PC-9 (cell line): ENCODE results near the gene PLA2G4C. TPM values are rescaled to one million over a fixed set of nuclear protein-coding genes. Genes with fewer than 3 reads are reported as not detected.

Experiments used
- BruUV-seq: library from RNA; stranded (reverse); fragments of 400-500 nt; replicated peaks from 2 replicates; lab custom pipeline; 2021; lab: Mats Ljungman, UMichigan
- CTCF ChIA-PET: fragments of 300-600 bp; sonication (Branson Sonifier 250); formaldehyde crosslinking; loops from one replicate; lab custom pipeline; 2022; ENCODE audit warnings: antibody characterized with exemption; lab: Charles Lee
- POLR2A ChIA-PET: fragments of 300-600 bp; sonication (Branson Sonifier 250); formaldehyde crosslinking; loops from one replicate; lab custom pipeline; 2022; ENCODE audit warnings: antibody characterized with exemption; ENCODE audit not compliant: unreplicated experiment; lab: Charles Lee
- DNase-seq, 2 experiments: peaks; one replicate each; pipeline versions ENCODE4 v3.0.0 to v3.0.0-alpha.2; 2015 to 2022; ENCODE audit warnings: mixed read lengths in 1 of 2
- H2AFZ ChIP-seq: fragments of 200-600 bp; sonication (generic); 2 replicates; pipeline ENCODE4 v1.8.1; 2017; ENCODE audit warnings: antibody characterized with exemption
- H3F3A ChIP-seq: fragments of 200-600 bp; sonication (generic); 2 replicates; pipeline ENCODE4 v1.8.1; 2017; ENCODE audit warnings: antibody characterized with exemption, mild to moderate bottlenecking, low read depth; ENCODE audit not compliant: insufficient read depth
- H3K27ac ChIP-seq: fragments of 200-600 bp; sonication (generic); 2 replicates; pipeline ENCODE4 v1.6.1; 2016; ENCODE audit warnings: mixed run types
- H3K27me3 ChIP-seq: fragments of 200-600 bp; sonication (generic); 2 replicates; pipeline ENCODE4 v1.6.1; 2016; ENCODE audit warnings: low read depth, mixed run types; ENCODE audit not compliant: insufficient read depth
- H3K36me3 ChIP-seq: fragments of 200-600 bp; sonication (generic); 2 replicates; pipeline ENCODE4 v1.6.1; 2016; ENCODE audit warnings: low read depth, mixed run types
- H3K4me1 ChIP-seq: fragments of 200-600 bp; sonication (generic); replicated peaks from 2 replicates; pipeline ENCODE4 v1.6.1; 2016; ENCODE audit warnings: mixed run types; ENCODE audit not compliant: insufficient read depth
- H3K4me2 ChIP-seq: fragments of 200-600 bp; sonication (generic); 2 replicates; pipeline ENCODE4 v1.6.1; 2017; ENCODE audit warnings: mixed run types
- H3K4me3 ChIP-seq: fragments of 200-600 bp; sonication (generic); 2 replicates; pipeline ENCODE4 v1.6.1; 2016; ENCODE audit warnings: mixed run types
- H3K79me2 ChIP-seq: fragments of 200-600 bp; sonication (generic); 2 replicates; pipeline ENCODE4 v1.6.1; 2017; ENCODE audit warnings: low read depth, mixed run types
- H3K9me2 ChIP-seq: fragments of 200-600 bp; sonication (generic); 2 replicates; pipeline ENCODE4 v1.8.1; 2017; ENCODE audit warnings: mild to moderate bottlenecking; ENCODE audit not compliant: insufficient read depth
- H3K9me3 ChIP-seq: fragments of 200-600 bp; sonication (generic); 2 replicates; pipeline ENCODE4 v1.8.1; 2016; ENCODE audit warnings: low read depth; ENCODE audit not compliant: insufficient read depth
- H4K20me1 ChIP-seq: fragments of 200-600 bp; sonication (generic); 2 replicates; pipeline ENCODE4 v1.8.1; 2017; ENCODE audit not compliant: insufficient read depth
- CTCF ChIP-seq: fragments of 200-600 bp; sonication (generic); conservative IDR thresholded peaks from 2 replicates; pipeline ENCODE4 v1.6.1; 2017; ENCODE audit warnings: mixed run types, antibody characterized with exemption, mild to moderate bottlenecking, moderate library complexity
- EZH2 ChIP-seq: fragments of 200-600 bp; sonication (generic); IDR thresholded peaks from 2 replicates; pipeline ENCODE4 v1.8.0; 2017; ENCODE audit warnings: antibody characterized with exemption, low read depth
- intact Hi-C: fragments of 100-400 bp; cut with micrococcal nuclease; formaldehyde crosslinking; loops from one replicate; pipeline ENCODE4 v1.10.0; 2022; ENCODE audit not compliant: unreplicated experiment
- total RNA-seq: library from RNA; stranded (reverse); gene quantifications from 2 replicates; pipeline ENCODE4 v1.2.3, GENCODE V29; 2021

PLA2G4C gene
- total RNA-seq, 1 experiment from 2014 or later = not detected

- CTCF ChIA-PET = no interaction called here
Measured at GRCh38 chr19:48053076-48053475, 57.5 kb downstream of the PLA2G4C start.

GRCh38 chr19:48051335-48052033, 59.1 kb downstream of the PLA2G4C start:
- no peak overlapping the region for H3K4me2 ChIP-seq
- CTCF ChIA-PET = interaction anchor here (0.7 kb wide), 1 partner anchor 18 kb away, joined by 3 read pairs; no protein-coding TSS in a partner anchor
- no peaks in the 10 kb centered on the region for H3K4me1 ChIP-seq
- no peak overlapping the region for H3K4me3 ChIP-seq
- no peaks in the 10 kb centered on the region for H3K79me2 ChIP-seq
- H2AFZ ChIP-seq = no peak overlapping the region
- H3K27ac ChIP-seq = no peak overlapping the region
- TF ChIP-seq EZH2 (no peak), CTCF (no peak)
- no TSS peak for BruUV-seq
- H3K27me3 ChIP-seq = peaks cover 96% of the 10 kb centered on the region
- no peaks in the 10 kb centered on the region for H3K9me2 ChIP-seq
- POLR2A ChIA-PET = interaction anchor here (0.5 kb wide), 1 partner anchor 231 kb away, joined by 3 read pairs; no protein-coding TSS in a partner anchor
- H3K36me3 ChIP-seq = no peaks in the 10 kb centered on the region
- H4K20me1 ChIP-seq = no peaks in the 10 kb centered on the region
- no peak for DNase-seq
- intact Hi-C loops = no loop called here
- 0 out of 2 replicates have a peak, but pooled peaks cover 6% of the 10 kb centered on the region for H3K9me3 ChIP-seq
- H3F3A ChIP-seq = no peaks in the 10 kb centered on the region

More at GRCh38 chr19:48053076-48053475, 57.5 kb downstream of the PLA2G4C start:
- BruUV-seq = no TSS peak
- Histone ChIP-seq H3K36me3 (no peaks in the 10 kb centered on the region), H3F3A (no peaks in the 10 kb centered on the region), H3K27ac (no peak overlapping the region), H2AFZ (no peak overlapping the region), H3K9me2 (no peaks in the 10 kb centered on the region), H3K4me1 (no peaks in the 10 kb centered on the region), H3K4me2 (no peak overlapping the region), H4K20me1 (no peaks in the 10 kb centered on the region), H3K27me3 (peaks cover 94% of the 10 kb centered on the region), H3K4me3 (no peak overlapping the region), H3K9me3 (0 out of 2 replicates have a peak, but pooled peaks cover 6% of the 10 kb centered on the region), H3K79me2 (no peaks in the 10 kb centered on the region)
- TF ChIP-seq CTCF (no peak), EZH2 (no peak)
- DNase-seq = no peak
- POLR2A ChIA-PET = no interaction called here
- intact Hi-C loops = no loop called here

- CTCF ChIA-PET = no interaction called here
- DNase-seq = no peak
- H3K9me2 ChIP-seq = no peaks in the 10 kb centered on the region
Measured at GRCh38 chr19:48044561-48044960, 66.1 kb downstream of the PLA2G4C start.

More at GRCh38 chr19:48044561-48044960, 66.1 kb downstream of the PLA2G4C start:
- POLR2A ChIA-PET = no interaction called here
- intact Hi-C loops = no loop called here
- no TSS peak for BruUV-seq
- Histone ChIP-seq H3K79me2 (no peaks in the 10 kb centered on the region), H3K27ac (no peak overlapping the region), H3K4me1 (no peaks in the 10 kb centered on the region), H4K20me1 (no peaks in the 10 kb centered on the region), H3F3A (no peaks in the 10 kb centered on the region), H2AFZ (no peak overlapping the region), H3K9me3 (no peaks in the 10 kb centered on the region), H3K36me3 (no peaks in the 10 kb centered on the region), H3K4me3 (no peak overlapping the region), H3K4me2 (no peak overlapping the region), H3K27me3 (peaks cover 82% of the 10 kb centered on the region)
- TF ChIP-seq EZH2 (no peak), CTCF (no peak)
